GM21515 (cell line): ENCODE data around the gene OAS2.
"Not testable (repeated sequence)": the region's sequence is repeated elsewhere in the genome, so short reads cannot be mapped to it uniquely, and the experiment has no call there.

Experiments
- ATAC-seq: cut with Tn5 transposase; IDR thresholded peaks from one replicate; pipeline ENCODE4 v1.9.1; 2021; ENCODE audit not compliant: unreplicated experiment

Gene OAS2

DNA sequence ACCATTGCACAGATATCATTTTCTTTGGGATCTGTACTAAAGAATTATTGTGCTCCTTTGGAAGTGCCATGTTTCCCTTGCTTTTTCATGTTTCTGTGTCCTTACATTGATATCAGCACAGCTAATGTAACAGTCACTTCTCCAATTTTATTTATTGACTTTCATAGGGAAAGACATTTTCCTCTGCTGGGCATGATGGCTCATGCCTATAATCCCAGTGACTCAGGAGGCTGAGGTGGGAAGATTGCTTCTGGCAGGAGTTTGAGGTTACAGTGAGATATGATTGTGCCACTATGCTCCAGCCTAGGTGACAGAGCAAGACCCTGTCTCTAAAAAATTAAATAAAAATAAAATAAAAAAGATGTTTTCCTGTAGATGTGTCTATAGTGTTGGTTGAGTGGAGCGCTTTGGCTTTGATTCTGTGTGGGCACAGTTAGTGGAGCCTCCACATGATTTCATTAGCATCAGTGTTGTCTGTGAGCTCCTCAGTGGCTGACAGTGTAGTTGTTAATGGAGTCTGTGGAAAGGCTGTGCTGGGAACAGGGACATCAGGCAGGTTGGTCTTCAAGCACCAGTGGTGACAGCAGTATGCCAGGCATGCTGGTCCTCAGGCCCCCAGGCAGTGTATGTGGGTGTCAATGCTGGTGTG is 7.4 kb downstream of the OAS2 start:
- no peak for ATAC-seq

DNA sequence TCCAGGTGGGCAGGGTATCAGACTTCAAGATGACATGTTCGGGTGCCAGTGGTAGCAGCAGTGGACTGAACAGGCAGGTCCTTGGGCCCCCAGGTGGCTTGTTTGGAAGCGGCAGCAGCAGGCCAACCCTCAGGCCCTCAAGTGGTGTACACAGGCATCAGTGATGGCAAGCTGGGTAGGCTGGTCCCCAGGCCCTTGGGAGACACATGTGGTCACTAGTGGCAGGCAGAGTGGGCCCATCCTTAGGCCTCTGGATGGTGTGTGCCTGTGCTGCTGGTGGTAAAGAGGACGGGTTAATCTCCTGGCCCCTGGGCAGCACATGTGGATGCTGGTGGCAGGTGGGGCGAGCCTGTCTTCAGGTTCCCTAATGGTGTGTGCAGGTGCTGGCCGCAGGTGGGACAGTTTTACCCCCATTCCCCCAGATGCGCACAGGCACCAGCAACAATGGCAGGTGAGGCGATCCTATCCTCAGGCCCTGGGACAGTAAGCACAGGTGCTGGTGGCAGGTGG is 8.0 kb downstream of the OAS2 start:
- no peak for ATAC-seq

DNA sequence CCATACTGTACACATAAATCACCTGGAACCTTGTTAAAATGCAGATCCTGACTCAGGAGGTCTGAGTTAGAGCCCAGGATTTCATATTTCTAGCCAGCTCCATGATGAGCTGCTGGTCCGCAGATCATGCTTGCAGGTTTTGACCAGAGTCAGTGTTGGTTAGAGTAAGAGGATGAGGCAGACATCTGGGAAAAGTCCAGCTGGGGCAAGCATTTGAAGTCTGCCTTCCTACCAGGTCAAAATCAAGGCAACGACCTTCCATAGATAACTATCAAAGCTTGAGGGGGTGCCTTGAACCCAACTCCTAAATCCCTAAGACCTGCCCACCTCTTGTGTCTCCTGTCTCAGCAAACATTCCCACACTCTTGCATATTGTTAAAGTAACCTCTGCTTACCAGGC is 9.2 kb downstream of the OAS2 start:
- no peak for ATAC-seq

DNA sequence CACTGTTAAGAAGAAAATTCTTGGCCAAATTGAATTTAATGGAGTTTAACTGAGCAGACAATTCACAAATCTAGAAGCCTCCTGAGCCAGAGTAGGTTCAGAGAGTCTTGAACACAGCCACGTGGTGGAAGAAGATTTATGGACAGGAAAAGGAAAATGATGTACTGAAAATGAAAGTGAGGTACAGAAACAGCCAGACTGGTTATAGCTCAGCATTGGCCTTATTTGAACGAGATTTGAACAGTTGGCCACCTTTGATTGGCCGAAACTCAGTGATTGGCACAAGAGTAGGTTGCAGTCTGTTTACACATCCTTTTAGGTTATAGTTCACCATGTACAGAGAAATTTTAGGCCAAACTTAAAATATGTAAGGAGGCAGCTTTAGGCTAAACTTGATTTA is 9.9 kb downstream of the OAS2 start:
- ATAC-seq = no peak

DNA sequence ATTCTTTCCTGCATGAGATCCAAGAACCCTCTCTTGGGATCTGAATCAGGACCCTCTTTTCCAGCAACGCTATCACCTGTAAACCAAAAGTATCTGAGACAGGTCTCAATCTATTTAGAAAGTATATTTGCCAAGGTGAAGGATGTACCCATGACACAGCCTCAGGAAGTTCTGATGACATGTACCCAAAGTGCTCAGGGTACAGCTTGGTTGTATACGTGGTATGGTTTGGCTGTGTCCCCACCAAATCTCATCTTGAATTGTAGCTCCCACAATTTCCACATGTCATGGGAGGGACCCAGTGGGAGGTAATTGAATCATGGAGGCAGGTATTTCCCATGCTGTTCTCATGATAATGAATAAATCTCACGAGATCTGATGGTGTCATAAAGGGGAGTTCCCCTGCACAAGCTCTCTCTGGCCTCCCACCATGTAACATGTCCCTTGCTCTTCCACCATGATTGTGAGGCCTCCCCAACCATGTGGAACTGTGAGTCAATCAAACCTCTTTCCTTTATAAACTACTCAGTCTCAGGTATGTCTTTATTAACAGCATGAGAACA is 10.6 kb downstream of the OAS2 start:
- ATAC-seq = not testable (repeated sequence)

DNA sequence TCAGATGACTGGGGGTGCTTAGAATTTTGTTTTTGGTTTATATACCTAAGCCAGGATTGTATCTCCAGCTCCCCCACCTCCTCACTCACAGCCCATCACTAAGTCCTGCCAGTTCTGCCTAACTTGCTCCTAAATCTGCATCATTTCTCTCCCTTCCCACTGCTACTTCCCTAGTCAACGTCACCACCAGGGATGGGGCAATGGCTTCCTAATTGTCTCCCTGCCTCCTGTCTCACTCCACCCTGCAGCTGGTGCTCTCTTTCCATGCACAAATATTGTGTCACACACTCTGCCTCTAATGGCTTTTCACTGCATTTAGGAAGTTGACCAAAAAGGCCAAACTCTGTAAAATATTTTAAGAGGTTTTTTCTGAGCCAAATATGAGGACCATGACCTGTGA is 11.5 kb downstream of the OAS2 start:
- ATAC-seq = no peak

DNA sequence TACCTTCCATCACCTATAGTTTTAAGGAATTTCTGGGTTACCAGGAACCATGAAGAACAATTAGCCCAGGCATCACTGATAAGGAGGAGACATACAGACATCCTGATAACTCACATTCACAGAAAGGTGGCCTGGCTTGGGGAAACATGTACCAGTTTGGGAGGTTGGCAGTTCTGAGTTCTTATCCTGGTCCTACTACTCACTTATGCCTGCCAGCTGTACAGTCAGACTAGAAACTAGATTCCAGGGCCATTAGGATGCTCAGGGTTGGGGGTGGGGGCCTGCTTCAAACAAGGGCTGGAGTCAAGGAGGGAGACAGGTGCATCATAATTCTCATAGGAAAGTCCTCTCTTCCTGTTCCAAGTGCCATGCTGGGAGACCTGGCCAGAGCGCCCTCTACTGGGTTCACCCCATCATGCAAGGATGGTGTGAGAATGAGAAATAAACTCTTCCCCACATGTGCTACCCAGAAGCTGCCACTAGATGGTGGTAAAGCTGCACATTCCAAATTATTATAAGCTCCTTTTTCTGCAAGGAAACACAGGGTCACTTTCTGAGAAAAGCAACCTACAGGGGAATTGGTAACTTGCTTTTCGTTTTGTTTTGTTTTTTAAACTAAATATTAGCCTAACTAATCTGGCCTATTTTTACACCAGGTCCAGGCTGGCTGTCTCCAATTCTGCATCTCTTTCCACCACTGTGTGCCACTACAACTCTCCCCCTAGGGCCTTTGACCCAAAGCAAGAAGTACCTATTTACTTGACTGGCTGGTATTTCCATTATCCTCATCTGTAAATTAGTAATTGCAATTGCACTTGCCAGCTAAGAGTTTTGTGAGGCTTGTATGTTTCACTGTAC is 14.5 kb downstream of the OAS2 start:
- ATAC-seq = no peak

DNA sequence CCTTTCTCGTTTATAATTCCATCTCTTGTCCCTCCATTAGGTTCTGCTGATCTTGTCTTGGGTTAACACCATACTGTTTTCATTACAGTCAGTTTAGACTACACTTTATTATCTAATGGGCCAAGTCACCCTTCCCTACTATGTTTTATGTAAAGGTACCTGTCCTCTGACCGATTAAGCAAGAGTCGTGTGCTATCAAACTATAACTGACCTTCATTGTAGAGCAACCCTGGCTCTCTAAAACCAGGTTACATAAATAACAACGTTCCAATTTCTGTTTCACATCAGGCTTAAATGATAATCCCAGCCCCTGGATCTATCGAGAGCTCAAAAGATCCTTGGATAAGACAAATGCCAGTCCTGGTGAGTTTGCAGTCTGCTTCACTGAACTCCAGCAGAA is 16.7 kb downstream of the OAS2 start:
- ATAC-seq = no peak

DNA sequence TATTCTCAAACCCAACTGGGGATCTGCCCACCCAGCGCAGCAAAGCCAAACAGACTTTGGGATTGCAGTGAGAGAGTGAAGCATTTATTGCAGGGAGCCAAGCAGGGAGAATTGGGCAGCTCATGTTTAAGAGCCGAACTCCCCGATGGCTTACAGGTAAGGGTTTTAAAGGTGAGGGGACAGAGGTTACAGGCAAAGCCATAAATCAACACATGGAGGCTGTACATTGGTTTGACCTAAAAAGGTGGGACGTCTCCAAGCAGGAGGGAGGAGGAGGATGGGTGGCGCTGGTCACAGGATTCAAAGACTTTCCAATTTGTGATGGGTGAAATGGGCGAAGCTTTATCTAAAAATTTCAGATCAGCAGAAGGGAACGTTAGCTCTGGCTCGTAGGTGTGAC is 18.2 kb downstream of the OAS2 start:
- no peak for ATAC-seq

DNA sequence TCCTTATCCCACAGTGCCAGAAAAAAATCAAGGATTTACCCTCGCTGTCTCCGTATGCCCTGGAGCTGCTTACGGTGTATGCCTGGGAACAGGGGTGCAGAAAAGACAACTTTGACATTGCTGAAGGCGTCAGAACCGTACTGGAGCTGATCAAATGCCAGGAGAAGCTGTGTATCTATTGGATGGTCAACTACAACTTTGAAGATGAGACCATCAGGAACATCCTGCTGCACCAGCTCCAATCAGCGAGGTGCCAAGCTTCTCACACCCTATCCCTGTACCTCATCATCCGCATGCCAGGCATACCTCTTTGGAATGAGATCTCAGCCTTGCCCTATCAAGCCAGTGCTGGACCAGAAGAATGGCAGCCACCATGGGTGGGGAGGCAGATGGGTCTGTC is 19.2 kb downstream of the OAS2 start:
- no peak for ATAC-seq

DNA sequence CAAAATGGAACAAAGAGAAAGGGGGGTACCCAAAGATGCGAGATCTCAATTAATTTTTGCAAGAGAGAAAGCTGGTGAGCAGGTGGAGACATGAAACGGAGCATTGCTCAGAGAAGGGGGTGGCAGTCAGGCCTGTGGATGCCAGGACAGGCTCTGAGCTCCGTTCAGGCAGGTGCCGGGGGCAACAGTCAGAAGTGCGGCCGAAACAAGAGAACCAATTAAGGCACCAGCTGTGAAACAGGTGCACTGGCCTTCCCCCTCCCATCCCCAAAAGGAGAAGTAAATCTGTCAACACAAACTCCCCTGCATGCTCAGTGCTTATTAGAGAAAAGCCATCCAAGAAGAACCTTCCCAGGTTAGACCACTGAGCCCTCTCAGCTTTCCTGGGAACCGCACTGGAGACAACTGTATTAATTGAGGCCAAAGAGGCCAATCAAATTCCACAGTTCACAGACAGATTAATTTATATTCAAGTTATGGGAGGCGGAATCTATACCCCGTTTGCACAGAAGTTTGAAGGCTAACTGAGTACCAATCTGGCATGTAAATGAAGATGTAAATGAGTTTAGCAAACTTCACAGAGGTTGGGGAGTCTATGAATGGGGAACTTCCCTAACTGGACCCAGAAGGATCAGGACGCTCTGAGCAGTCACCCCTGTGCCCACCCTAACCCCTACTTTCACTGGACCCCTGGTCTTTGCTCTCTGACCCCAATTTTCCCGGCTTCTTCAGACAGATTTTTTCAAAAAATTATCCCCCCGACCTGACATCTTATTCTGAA is 20.9 kb downstream of the OAS2 start:
- peak; percentile 90 for ATAC-seq

DNA sequence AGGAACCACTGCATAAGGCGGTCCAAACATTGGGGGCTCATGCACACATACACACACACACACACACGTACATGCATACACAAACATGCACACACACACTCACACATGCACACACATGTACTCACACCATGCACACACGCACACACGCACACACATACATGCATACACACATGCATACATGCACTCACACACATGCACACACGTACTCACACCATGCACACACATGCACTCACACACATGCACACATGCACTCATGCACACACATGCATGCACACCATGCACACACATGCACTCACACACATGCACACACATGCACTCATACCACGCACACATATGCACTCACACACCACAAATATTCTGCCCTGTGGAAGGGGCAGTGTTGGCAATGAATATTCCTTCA is 22.1 kb downstream of the OAS2 start:
- no peak for ATAC-seq

DNA sequence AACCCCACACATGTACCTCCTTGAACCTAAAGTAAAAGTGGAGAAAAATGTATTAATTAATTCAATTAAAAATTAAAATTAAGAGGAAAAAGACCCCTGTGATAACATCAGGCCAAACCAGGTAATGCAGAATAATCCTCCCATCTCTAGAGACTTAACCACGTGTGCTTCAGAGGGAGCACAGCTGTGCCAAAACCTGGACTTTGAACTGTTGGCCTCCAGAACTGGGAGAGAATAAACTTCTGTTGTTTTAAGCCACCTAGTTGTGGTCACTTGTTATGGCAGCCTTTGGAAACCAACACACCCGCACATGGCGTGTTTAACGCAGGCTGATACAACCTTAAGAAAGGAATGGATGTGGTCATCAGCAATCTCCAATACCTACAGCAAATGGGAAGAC is 23.8 kb downstream of the OAS2 start:
- ATAC-seq = no peak

DNA sequence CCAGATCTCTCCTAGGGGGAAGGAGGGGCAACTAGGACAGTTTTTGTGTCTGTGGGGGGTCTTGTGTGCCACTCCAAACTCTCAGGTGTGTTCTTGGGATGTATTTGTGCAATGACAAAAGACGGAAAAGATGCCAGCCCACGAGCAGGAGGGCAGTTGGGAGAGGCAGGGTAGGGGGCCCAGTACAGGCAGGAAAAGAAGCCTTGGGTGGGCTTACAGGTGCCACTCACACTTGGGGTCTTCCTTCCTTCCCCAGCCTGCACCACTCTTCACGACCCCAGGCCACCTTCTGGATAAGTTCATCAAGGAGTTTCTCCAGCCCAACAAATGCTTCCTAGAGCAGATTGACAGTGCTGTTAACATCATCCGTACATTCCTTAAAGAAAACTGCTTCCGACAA is 24.4 kb downstream of the OAS2 start:
- ATAC-seq = no peak

DNA sequence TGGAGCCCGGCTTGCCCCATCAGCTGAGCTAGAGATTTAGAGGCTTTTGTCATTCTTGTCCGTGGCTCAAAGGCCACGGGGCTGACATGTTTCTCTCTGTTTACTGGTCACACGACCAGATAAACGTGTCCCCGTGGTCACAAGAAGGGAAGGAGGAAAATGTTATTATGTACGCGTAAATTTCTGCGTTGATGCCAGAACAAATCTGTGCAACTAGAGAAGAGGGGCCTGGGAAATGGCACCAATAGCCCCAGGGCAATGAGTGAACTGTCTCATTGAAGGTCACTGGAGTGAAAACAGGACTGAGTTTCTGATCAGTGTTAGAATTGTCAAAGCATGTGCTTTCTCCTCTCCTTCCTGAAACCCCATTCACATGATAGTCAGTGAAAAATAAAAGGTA is 25.3 kb downstream of the OAS2 start:
- ATAC-seq = no peak

DNA sequence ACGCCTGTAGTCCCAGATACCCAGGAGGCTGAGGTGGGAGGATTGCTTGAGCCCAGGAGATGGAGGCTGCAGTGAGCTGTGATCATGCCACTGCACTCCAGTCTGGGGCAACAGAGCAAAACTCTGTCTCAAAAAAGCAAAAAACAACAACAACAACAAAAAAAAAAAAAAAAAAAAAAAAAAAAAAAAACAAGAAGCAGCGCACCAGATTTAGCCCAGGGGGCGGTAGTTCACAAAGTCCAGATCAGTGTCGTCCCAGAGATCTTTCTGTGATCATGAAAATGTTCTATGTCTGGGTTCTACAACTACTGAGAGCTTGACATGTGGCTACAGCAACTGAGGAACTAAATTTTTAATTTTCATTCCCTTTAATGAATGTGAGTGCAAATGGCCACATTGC is 27.4 kb downstream of the OAS2 start:
- no peak for ATAC-seq

DNA sequence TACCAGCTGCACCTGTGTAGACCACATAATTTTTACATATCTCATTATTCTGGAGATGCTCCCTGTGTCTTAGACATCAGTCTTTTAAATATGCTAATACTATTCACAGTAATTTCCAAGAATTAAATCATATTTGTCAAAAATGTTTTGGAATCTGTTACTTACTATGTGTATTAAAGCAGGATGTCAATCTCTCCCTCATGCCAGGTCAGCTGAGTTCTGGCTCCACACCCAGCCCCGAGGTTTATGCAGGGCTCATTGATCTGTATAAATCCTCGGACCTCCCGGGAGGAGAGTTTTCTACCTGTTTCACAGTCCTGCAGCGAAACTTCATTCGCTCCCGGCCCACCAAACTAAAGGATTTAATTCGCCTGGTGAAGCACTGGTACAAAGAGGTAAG is 27.9 kb downstream of the OAS2 start:
- no peak for ATAC-seq

DNA sequence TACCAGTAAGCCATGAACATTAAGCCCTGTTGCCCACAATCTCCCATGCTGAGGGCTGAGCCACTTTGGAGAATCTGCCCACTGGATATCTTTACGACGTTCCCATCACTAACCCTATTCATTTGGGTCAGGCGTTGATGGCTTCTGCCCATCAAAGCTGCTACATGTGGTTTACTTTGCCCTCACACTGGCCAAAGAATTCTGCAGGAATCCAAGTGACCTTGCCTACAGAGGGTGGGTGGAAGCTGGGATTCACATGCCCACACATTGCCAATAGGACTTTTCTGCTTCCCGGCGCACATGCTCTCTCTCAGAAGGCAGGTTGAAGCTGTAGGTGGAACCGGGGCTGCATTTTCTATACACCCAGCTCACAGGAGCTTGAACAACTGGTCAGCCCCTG is 28.3 kb downstream of the OAS2 start:
- no peak for ATAC-seq

DNA sequence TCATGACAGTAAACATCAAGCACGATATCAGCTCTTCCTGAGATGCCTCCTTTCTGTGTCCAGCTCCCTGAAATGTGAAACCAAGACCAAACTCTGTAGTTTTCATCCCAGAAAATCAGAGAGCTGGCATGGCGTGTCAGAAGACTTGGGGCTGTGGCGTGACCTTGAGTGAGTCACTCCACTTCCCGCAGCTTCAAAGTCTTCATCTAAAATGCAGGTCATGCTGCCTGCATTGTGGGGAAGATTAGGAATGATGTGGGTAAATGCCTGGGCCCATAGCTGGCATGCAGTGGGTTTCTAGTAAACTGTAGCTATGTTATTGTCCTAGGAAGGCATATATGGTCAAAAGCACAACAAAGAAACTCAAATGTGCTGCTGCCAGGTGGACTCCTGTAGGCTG is 28.8 kb downstream of the OAS2 start:
- ATAC-seq = no peak

DNA sequence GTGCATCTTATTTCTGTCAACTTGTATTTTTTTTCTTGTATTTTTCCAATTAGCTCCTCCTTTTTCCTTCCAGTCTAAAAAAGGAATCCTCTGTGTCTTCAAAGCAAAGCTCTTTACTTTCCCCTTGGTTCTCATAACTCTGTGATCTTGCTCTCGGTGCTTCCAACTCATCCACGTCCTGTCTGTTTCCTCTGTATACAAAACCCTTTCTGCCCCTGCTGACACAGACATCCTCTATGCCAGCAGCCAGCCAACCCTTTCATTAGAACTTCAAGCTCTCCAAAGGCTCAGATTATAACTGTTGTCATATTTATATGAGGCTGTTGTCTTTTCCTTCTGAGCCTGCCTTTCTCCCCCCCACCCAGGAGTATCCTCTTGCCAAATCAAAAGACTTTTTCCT is 32.4 kb downstream of the OAS2 start:
- no peak for ATAC-seq

DNA sequence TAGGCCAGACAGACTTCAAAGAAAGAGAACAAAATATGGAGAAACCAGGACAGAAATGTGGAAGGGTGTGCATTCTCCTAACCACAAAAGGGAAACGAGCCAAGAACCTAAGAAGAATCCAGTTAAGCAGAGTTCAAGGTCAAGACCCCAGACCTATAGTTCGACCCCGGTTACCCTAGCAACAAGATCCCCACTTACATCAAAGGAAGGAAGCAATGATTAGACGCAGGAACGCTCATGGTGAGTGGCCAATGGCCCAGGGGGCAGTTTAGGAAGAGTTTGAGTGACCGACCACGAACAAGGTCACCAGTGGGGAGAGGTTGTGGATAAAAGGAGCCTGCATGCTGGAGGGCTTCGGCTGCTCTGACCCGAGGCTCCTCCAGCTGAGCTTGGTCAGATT is 36.2 kb downstream of the OAS2 start:
- ATAC-seq = no peak
